Common myeloid progenitor, CD34-positive (primary cell): ENCODE measurements around the gene ADARB2.
"Not testable (repeated sequence)": the region's sequence is repeated elsewhere in the genome, so short reads cannot be mapped to it uniquely, and the experiment has no call there.

Experiments used
- CTCF ChIA-PET: fragments of 350-600 bp; sonication (Branson Sonifier 250); formaldehyde crosslinking; loops from one replicate; lab custom pipeline; 2021; ENCODE audit warnings: antibody characterized with exemption; lab: Charles Lee
- POLR2A ChIA-PET: fragments of 350-600 bp; sonication (Branson Sonifier 250); formaldehyde crosslinking; loops from one replicate; lab custom pipeline; 2021; ENCODE audit warnings: antibody characterized with exemption; lab: Charles Lee
- DNase-seq, 3 donors: peaks; one replicate each; pipeline versions ENCODE4 v3.0.0 to v3.0.0-alpha.2; 2013
- H3K27ac ChIP-seq, 2 experiments: 1 replicate in 1 of 2; 2 replicates in 1 of 2; pipeline ENCODE4 v1.7.0; 2013; ENCODE audit warnings: inconsistent platforms in 2 of 2, low read length in 2 of 2, mild to moderate bottlenecking in 2 of 2, low read depth in 1 of 2, moderate library complexity in 1 of 2; ENCODE audit not compliant: severe bottlenecking in 2 of 2, insufficient read depth in 1 of 2, poor library complexity in 1 of 2
- H3K27me3 ChIP-seq, 5 experiments: replicated peaks in 2 of 5; 1 replicate in 3 of 5; 2 replicates in 2 of 5; pipeline versions ENCODE4 v1.6.1 to v1.7.0; 2013; ENCODE audit warnings: low read length in 4 of 5, mild to moderate bottlenecking in 2 of 5, moderate library complexity in 2 of 5, inconsistent platforms in 1 of 5; ENCODE audit not compliant: insufficient read depth in 5 of 5, control insufficient read depth in 4 of 5
- H3K36me3 ChIP-seq, 4 experiments: 1 replicate in 2 of 4; 2 replicates in 2 of 4; pipeline versions ENCODE4 v1.6.1 to v1.7.0; 2013; ENCODE audit warnings: low read length in 3 of 4, control low read depth in 1 of 4, mild to moderate bottlenecking in 1 of 4; ENCODE audit not compliant: control insufficient read depth in 4 of 4, insufficient read depth in 4 of 4
- H3K4me1 ChIP-seq, 4 experiments: 1 replicate in 3 of 4; 2 replicates in 1 of 4; pipeline versions ENCODE4 v1.6.1 to v1.7.1; 2013; ENCODE audit warnings: low read length in 3 of 4, mild to moderate bottlenecking in 3 of 4, control low read depth in 1 of 4, inconsistent platforms in 1 of 4, moderate library complexity in 1 of 4; ENCODE audit not compliant: control insufficient read depth in 4 of 4, insufficient read depth in 4 of 4; ENCODE audit errors: control extremely low read depth in 1 of 4
- H3K4me3 ChIP-seq, 7 experiments: 1 replicate in 4 of 7; 2 replicates in 3 of 7; pipeline versions ENCODE4 v1.5.1 to v1.7.0; 2013; ENCODE audit warnings: mild to moderate bottlenecking in 7 of 7, low read length in 6 of 7, moderate library complexity in 6 of 7, inconsistent platforms in 2 of 7, low read depth in 2 of 7, control low read depth in 1 of 7; ENCODE audit not compliant: insufficient read depth in 4 of 7, control insufficient read depth in 1 of 7; ENCODE audit errors: extremely low read depth in 1 of 7
- H3K9me3 ChIP-seq, 5 experiments: 1 replicate in 4 of 5; 2 replicates in 1 of 5; pipeline versions ENCODE4 v1.6.1 to v1.7.1; 2013; ENCODE audit warnings: low read length in 4 of 5, mild to moderate bottlenecking in 2 of 5, inconsistent platforms in 1 of 5, low read depth in 1 of 5, moderate library complexity in 1 of 5; ENCODE audit not compliant: control insufficient read depth in 4 of 5, insufficient read depth in 2 of 5; ENCODE audit errors: control extremely low read depth in 1 of 5
- WGBS: methylation state at CpG from one replicate; pipeline ENCODE4 v1.1.5; 2013; ENCODE audit not compliant: insufficient coverage; 5-methylcytosine and 5-hydroxymethylcytosine counted together

Gene ADARB2

DNA sequence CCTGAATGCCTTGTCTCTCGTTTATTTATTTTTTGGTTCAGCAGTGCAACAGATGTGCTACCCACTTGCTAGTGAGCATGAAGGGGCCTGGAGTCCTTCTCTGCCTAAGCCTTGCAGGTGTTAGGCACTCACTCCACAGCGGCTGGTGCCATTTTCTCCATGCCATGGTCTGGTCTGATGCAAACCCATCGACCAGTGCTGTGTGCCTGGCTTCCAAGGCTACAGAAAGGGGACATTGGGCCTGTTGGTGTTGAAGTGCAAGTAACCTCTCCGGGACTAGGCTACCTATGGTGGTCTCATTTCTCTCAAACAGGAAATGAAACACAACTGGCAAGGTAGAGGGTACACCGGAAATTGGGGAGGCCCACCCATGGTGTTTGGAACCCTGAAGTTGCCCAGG is 198.1 kb downstream of the ADARB2 start:
- H3K4me1 ChIP-seq = no peaks in the 10 kb centered on the region
- WGBS = 81% methylated on average over 5 of the region's 5 CpGs
- H3K4me3 ChIP-seq = no peak overlapping the region
- H3K27ac ChIP-seq = no peak overlapping the region
- peaks cover 0 to 1% (median 0%) of the 10 kb centered on the region in 5 experiments for H3K9me3 ChIP-seq
- DNase-seq = no peak
- CTCF ChIA-PET = no interaction called here
- POLR2A ChIA-PET = no interaction called here
- H3K36me3 ChIP-seq = no peaks in the 10 kb centered on the region
- no peaks in the 10 kb centered on the region for H3K27me3 ChIP-seq

DNA sequence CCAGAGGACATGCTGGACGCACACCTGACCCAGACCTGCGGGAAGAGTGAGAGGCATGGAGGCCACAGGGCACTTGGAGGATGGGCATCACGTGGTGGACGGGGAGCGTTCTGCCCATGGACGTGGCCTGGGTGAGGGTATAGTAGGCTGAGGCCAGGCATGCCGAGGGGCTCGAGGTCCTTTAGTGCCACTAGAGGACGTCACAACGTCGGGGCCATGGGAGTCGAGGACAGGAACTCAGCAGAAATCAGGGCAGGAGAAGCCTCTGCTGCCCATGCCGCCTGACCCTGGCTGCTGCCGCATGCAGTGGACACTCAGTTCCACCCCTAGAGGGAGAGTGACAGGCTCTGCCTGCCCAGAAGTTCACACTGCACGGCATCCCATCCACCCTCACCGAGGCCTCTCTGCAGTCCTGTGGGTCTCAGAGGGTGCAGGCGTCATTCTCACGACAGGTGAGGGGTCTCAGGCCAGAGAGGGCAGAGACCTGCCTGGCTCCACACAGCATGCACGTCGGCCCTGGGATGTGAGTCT is 198.7 kb downstream of the ADARB2 start:
- DNase-seq = no peak
- Histone ChIP-seq H3K4me3 (no peak overlapping the region), H3K36me3 (no peaks in the 10 kb centered on the region), H3K9me3 (peaks cover 0 to 1% (median 0%) of the 10 kb centered on the region in 5 experiments), H3K4me1 (no peaks in the 10 kb centered on the region), H3K27me3 (no peaks in the 10 kb centered on the region), H3K27ac (no peak overlapping the region)
- ChIA-PET CTCF (no interaction called here), POLR2A (no interaction called here)
- WGBS = 92% methylated on average over 20 of the region's 20 CpGs

DNA sequence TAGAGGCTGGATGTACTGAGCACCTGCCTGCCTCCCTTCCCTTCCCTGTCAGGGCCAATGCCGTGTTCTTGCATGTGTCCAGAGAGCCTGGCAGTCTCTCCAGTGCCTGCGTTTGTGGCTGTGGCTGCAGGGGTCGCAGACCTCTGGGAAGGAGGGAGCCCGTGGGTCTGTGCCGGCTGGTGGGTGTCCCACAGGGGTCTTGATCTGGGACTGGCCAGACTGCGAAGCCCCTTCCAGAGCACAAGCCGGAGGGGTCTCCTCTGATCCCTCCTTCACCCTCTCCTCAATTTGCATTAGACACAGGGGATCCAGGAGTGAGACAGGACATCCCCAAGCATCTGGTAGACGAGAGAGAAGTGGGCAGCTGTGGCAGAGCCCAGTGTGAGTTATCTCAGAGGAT is 199.2 kb downstream of the ADARB2 start:
- Histone ChIP-seq H3K9me3 (no peaks in the 10 kb centered on the region), H3K4me1 (no peaks in the 10 kb centered on the region), H3K27ac (no peak overlapping the region), H3K4me3 (no peak overlapping the region), H3K27me3 (no peaks in the 10 kb centered on the region), H3K36me3 (no peaks in the 10 kb centered on the region)
- DNase-seq = no peak
- CTCF ChIA-PET = no interaction called here
- POLR2A ChIA-PET = no interaction called here
- WGBS = 92% methylated on average over 5 of the region's 8 CpGs

DNA sequence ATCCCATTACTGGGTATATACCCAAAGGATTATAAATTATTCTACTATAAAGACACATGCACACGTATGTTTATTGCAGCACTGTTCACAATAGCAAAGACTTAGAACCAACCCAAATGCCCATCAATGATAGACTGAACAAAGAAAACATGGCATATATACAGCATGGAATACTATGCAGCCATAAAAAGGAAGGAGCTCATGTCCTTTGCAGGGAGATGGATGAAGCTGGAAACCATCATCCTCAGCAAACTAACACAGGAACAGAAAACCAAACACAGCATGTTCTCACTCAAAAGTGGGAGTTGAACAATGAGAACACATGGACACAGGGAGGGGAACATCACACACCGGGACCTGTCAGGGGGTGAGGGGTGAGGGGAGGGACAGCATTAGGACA is 199.9 kb downstream of the ADARB2 start:
- CTCF ChIA-PET, POLR2A ChIA-PET, H3K4me1 ChIP-seq, H3K27me3 ChIP-seq, H3K9me3 ChIP-seq, DNase-seq, H3K27ac ChIP-seq, H3K4me3 ChIP-seq, H3K36me3 ChIP-seq: not testable (repeated sequence)
- WGBS = 100% methylated on average over 1 of the region's 2 CpGs

DNA sequence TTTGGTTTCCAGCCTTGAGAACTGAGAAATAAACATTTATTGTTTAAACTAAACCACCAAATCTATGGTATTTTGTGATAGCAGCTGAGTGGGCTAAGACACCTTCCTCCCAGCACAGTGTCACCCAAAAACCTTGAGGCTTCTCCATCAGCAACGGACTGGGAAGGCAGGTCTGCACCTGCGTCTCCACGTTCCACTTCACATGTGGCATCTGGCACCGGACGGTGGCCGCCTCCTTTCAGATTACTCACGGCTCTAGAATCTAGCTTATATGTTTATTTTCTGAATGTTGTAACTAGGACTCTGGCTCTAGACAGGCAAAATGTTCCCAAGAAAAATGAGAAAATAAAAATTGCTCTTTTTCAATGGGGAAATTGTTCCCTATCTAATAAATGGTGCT is 201.0 kb downstream of the ADARB2 start:
- POLR2A ChIA-PET = no interaction called here
- no peaks in the 10 kb centered on the region for H3K27me3 ChIP-seq
- no peaks in the 10 kb centered on the region for H3K4me1 ChIP-seq
- H3K4me3 ChIP-seq = no peak overlapping the region
- no peak overlapping the region for H3K27ac ChIP-seq
- CTCF ChIA-PET = no interaction called here
- H3K36me3 ChIP-seq = no peaks in the 10 kb centered on the region
- 86% methylated on average over 6 of the region's 7 CpGs for WGBS
- H3K9me3 ChIP-seq = no peaks in the 10 kb centered on the region
- no peak for DNase-seq

DNA sequence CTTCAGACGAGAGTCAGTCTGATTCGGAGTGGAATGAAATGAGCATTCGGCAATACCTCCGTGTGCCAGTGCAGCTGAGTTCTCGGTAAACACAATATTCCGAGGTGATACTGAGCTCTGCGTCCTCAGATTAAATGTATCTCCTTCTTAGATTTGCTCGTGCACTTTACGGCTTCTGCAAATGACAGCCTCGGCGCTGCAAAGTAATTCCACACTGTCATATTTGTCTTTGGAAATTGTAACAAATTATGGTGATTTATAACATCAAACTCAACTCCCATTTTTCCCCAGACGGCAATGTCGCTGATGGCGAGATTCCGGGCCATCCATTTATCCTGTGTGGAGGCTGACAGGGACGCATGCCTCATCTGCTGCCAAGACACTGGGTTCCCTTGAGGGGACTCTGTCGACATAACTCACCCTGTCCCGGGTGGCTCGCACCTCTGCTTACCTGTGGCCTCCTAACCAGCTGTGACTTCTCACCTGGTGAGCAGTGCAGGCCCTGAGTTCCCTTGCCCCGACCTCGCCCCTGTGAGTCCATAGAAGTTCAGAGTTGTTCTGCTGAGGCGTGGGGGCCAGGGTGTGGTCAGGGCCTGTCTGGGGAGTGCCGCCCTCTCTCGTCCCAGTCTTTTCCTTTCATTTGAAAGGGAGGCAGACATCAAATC is 201.9 kb downstream of the ADARB2 start:
- POLR2A ChIA-PET = no interaction called here
- WGBS = 97% methylated on average over 18 of the region's 24 CpGs
- Histone ChIP-seq H3K9me3 (no peaks in the 10 kb centered on the region), H3K36me3 (no peaks in the 10 kb centered on the region), H3K4me1 (no peaks in the 10 kb centered on the region), H3K4me3 (no peak overlapping the region), H3K27me3 (peaks cover 0 to 2% (median 0%) of the 10 kb centered on the region in 5 experiments), H3K27ac (no peak overlapping the region)
- CTCF ChIA-PET = no interaction called here
- DNase-seq = no peak

DNA sequence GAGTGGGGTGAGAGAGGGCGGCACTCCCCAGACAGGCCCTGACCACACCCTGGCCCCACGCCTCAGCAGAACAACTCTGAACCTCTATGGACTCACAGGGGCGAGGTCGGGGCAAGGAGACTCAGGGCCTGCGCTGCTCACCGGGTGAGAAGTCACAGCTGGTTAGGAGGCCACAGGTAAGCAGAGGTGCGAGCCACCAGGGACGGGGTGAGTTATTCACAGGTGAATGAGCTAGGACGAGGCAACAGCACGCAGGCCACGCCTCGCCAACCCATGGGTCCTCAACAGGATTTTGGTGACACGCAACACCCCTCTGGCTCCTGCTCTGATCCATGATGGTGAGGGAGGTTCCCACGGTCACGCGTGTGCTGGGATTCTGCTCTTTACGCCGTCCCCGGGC is 202.5 kb downstream of the ADARB2 start:
- no peak for DNase-seq
- CTCF ChIA-PET = no interaction called here
- Histone ChIP-seq H3K9me3 (no peaks in the 10 kb centered on the region), H3K27ac (no peak overlapping the region), H3K27me3 (peaks cover 0 to 2% (median 0%) of the 10 kb centered on the region in 5 experiments), H3K4me1 (no peaks in the 10 kb centered on the region), H3K36me3 (no peaks in the 10 kb centered on the region), H3K4me3 (no peak overlapping the region)
- POLR2A ChIA-PET = no interaction called here
- WGBS = 97% methylated on average over 18 of the region's 19 CpGs
